Ishikawa (cell line): Measurements from ENCODE around the gene PRSS27.

ENCODE experiments used
- CEBPB ChIP-seq: IDR thresholded peaks from 2 replicates; pipeline ENCODE4 v1.6.1; 2012
- CREB1 ChIP-seq: IDR thresholded peaks from 2 replicates; pipeline ENCODE4 v1.6.1; 2012; ENCODE audit warnings: low read depth
- EGR1 ChIP-seq: IDR thresholded peaks from 2 replicates; pipeline ENCODE4 v1.6.1; 2012
- EP300 ChIP-seq: IDR thresholded peaks from 2 replicates; pipeline ENCODE4 v1.6.1; 2012; ENCODE audit warnings: borderline replicate concordance
- FOXM1 ChIP-seq: IDR thresholded peaks from 2 replicates; pipeline ENCODE4 v1.6.1; 2012; ENCODE audit warnings: low read depth, borderline replicate concordance
- NFIC ChIP-seq: IDR thresholded peaks from 2 replicates; pipeline ENCODE4 v1.6.1; 2012
- RAD21 ChIP-seq: IDR thresholded peaks from 2 replicates; pipeline ENCODE4 v1.6.1; 2012; ENCODE audit warnings: low read depth
- TAF1 ChIP-seq: IDR thresholded peaks from 2 replicates; pipeline ENCODE4 v1.6.1; 2012; ENCODE audit warnings: low read depth, mild to moderate bottlenecking
- TCF12 ChIP-seq: IDR thresholded peaks from 2 replicates; pipeline ENCODE4 v1.6.1; 2012; ENCODE audit warnings: low read depth
- TEAD4 ChIP-seq: IDR thresholded peaks from 2 replicates; pipeline ENCODE4 v1.6.1; 2012
- YY1 ChIP-seq: IDR thresholded peaks from 2 replicates; pipeline ENCODE4 v1.6.1; 2012; ENCODE audit warnings: low read depth
- ZBTB7A ChIP-seq: IDR thresholded peaks from 2 replicates; pipeline ENCODE4 v1.6.1; 2012; ENCODE audit warnings: low read depth
- TF ChIP-seq, protein P1 (sequence below): IDR thresholded peaks from 2 replicates; pipeline ENCODE4 v1.6.1; 2012
- TF ChIP-seq, protein P2 (sequence below): IDR thresholded peaks from 2 replicates; pipeline ENCODE4 v1.6.1; 2012
- TF ChIP-seq, protein P3 (sequence below): IDR thresholded peaks from 2 replicates; pipeline ENCODE4 v1.6.1; 2012; ENCODE audit warnings: low read depth, mild to moderate bottlenecking

The PRSS27 gene

GRCh38 chr16:2720064-2720457, at the start of gene PRSS27:
PRSS27 (minus strand) TSS chr16:2720224; CDS start chr16:2720160, 64 bp downstream.
- TF ChIP-seq YY1 (no peak), CREB1 (no peak), TCF12 (no peak), FOXM1 (no peak), ZBTB7A (no peak), RAD21 (no peak), EP300 (no peak), NFIC (no peak), EGR1 (no peak), TEAD4 (no peak), CEBPB (no peak), TAF1 (no peak)
- TF ChIP-seq, protein P1, sequence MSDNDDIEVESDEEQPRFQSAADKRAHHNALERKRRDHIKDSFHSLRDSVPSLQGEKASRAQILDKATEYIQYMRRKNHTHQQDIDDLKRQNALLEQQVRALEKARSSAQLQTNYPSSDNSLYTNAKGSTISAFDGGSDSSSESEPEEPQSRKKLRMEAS: no peak

DNA sequence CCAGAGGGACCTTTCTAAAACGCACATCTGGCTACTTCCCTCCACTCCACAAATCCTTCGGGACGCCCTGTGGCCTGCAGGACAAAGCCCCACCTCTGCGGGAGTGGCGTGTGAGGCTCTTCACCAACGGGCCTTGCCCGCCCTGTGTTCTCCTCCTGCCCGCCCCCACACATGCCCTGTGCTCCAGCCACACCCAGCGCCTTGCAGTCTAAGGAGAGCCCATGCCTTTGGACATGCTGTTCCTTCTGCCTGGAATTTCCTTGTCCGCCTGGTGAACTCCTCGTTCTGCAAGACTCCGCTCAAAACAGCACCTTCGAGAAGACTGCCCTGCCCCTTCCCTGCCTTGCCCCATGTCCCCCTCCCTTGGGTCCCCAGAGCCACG, 49.6 kb upstream of the PRSS27 start:
- TF ChIP-seq YY1 (no peak), TAF1 (no peak), TEAD4 (no peak)

DNA sequence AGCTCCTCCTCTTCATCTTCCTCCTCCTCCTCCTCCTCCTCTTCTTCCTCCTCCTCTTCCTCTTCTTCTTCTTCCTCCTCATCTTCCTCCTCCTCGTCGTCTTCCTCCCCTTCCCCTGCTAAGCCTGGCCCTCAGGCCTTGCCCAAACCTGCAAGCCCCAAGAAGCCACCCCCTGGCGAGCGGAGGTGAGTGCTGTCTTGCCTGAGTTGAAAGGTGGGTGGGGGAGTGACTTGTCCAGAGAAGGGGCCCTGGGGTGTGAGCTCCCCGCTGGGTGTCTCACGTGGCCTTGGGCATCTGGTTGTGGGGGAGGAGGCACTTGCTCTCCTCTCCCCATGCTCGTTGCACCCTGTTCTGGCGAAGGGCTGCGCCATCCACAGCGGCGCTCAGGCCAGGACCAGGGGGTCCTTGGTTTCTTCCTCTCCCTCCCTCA, 49.1 kb upstream of the PRSS27 start:
- no peak for TF ChIP-seq TAF1
- no peak for TF ChIP-seq ZBTB7A
- TF ChIP-seq EGR1: no peak
- TF ChIP-seq YY1: no peak
- TF ChIP-seq, protein P1: no peak
- no peak for TF ChIP-seq EP300
- TF ChIP-seq CEBPB: no peak
- no peak for TF ChIP-seq TCF12
- TF ChIP-seq TEAD4: no peak
- TF ChIP-seq CREB1: no peak
- TF ChIP-seq RAD21: no peak
- no peak for TF ChIP-seq NFIC
- TF ChIP-seq, protein P2, sequence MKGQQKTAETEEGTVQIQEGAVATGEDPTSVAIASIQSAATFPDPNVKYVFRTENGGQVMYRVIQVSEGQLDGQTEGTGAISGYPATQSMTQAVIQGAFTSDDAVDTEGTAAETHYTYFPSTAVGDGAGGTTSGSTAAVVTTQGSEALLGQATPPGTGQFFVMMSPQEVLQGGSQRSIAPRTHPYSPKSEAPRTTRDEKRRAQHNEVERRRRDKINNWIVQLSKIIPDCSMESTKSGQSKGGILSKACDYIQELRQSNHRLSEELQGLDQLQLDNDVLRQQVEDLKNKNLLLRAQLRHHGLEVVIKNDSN: no peak
- TF ChIP-seq, protein P3, sequence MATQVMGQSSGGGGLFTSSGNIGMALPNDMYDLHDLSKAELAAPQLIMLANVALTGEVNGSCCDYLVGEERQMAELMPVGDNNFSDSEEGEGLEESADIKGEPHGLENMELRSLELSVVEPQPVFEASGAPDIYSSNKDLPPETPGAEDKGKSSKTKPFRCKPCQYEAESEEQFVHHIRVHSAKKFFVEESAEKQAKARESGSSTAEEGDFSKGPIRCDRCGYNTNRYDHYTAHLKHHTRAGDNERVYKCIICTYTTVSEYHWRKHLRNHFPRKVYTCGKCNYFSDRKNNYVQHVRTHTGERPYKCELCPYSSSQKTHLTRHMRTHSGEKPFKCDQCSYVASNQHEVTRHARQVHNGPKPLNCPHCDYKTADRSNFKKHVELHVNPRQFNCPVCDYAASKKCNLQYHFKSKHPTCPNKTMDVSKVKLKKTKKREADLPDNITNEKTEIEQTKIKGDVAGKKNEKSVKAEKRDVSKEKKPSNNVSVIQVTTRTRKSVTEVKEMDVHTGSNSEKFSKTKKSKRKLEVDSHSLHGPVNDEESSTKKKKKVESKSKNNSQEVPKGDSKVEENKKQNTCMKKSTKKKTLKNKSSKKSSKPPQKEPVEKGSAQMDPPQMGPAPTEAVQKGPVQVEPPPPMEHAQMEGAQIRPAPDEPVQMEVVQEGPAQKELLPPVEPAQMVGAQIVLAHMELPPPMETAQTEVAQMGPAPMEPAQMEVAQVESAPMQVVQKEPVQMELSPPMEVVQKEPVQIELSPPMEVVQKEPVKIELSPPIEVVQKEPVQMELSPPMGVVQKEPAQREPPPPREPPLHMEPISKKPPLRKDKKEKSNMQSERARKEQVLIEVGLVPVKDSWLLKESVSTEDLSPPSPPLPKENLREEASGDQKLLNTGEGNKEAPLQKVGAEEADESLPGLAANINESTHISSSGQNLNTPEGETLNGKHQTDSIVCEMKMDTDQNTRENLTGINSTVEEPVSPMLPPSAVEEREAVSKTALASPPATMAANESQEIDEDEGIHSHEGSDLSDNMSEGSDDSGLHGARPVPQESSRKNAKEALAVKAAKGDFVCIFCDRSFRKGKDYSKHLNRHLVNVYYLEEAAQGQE: no peak
- TF ChIP-seq FOXM1: no peak

DNA sequence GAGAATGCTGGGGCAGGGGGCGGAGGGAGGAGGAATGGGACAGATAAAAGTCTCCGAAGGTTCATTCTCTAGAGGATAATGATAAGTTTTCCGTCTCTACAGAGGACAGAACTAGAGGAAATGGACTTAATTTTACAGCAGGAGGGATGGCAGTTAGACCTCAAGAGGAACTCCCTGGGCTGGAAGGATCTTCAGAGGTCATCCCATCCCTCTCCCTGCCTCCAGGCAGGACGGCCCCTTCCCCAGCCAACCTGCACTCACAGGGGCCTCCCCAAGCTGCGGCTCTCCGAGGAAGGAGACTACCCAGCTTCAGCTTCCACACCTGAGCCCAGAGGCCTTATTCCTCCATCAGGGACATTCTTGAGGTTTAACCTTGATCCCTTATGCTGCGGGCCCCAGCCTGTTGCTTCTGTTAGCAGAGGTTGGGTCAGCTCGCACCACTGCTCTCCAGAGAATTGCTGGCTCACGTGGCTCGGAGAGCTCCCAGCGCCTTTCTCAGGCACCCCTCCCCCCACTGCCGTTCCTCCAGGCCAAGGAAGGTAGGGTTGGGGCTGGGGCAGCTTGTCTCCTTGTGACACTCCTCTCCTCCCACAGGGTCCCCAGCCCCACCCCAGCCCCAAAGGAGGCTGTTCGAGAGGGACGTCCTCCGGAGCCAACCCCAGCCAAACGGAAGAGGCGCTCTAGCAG, 48.5 kb upstream of the PRSS27 start:
- TF ChIP-seq FOXM1: no peak
- TF ChIP-seq CREB1: no peak
- TF ChIP-seq ZBTB7A: no peak
- TF ChIP-seq TCF12: no peak
- TF ChIP-seq, protein P1: no peak
- no peak for TF ChIP-seq EP300
- TF ChIP-seq, protein P2: no peak
- TF ChIP-seq, protein P3: no peak
- TF ChIP-seq TEAD4: no peak
- TF ChIP-seq RAD21: no peak
- no peak for TF ChIP-seq TAF1
- no peak for TF ChIP-seq CEBPB

GRCh38 chr16:2767891-2768290, 47.9 kb upstream of the PRSS27 start:
- TF ChIP-seq EGR1 (no peak), RAD21 (no peak), YY1 (no peak)

- TF ChIP-seq TEAD4 (no peak), YY1 (no peak), CREB1 (no peak), CEBPB (no peak), ZBTB7A (no peak), EGR1 (no peak), NFIC (no peak)
Measured at GRCh38 chr16:2767140-2767731, 47.2 kb upstream of the PRSS27 start.
